ENCODE data around the gene TEAD1. TPM values are rescaled to one million over a fixed set of nuclear protein-coding genes. Genes with fewer than 3 reads are reported as not detected.

TEAD1 gene
- total RNA-seq, 2 donors from 2014 or later = 47.9 to 87.0 TPM

- Histone ChIP-seq H3K27ac (peak overlapping the region in 1 of 2 donors; percentile 9), H3K4me3 (no peak overlapping the region), H3K9me3 (no peaks in the 10 kb centered on the region), H3K4me1 (replicated peaks) (no peaks in the 10 kb centered on the region), H3K27me3 (replicated peaks; ENCODE audit: insufficient read depth) (no peaks in the 10 kb centered on the region), H3K36me3 (no peaks in the 10 kb centered on the region)
- WGBS = 74% methylated on average over 5 of the region's 5 CpGs
- TF ChIP-seq CTCF (IDR thresholded peaks at IDR 0.05) = no peak
- TF ChIP-seq POLR2AphosphoS5 (IDR thresholded peaks at IDR 0.05) = no peak
- no peak for TF ChIP-seq POLR2A (IDR thresholded peaks at IDR 0.05)
- intact Hi-C loops (cut with DNase I) = loop anchor here (10.0 kb wide), 1 partner anchor 400 kb away; no protein-coding TSS in a partner anchor
- no peak for DNase-seq (ENCODE audit: low spot score)
Measured at GRCh38 chr11:12884751-12885318, 210.6 kb downstream of the TEAD1 start.

GRCh38 chr11:12885717-12886239 is 211.6 kb downstream of the TEAD1 start:
- intact Hi-C loops (cut with DNase I) = loop anchor here (10.0 kb wide), 1 partner anchor 401 kb away; no protein-coding TSS in a partner anchor
- Histone ChIP-seq H3K36me3 (no peaks in the 10 kb centered on the region), H3K4me1 (replicated peaks) (no peaks in the 10 kb centered on the region), H3K9me3 (no peaks in the 10 kb centered on the region), H3K4me3 (no peak overlapping the region), H3K27me3 (replicated peaks; ENCODE audit: insufficient read depth) (no peaks in the 10 kb centered on the region), H3K27ac (no peak overlapping the region)
- 78% methylated on average over 8 of the region's 8 CpGs for WGBS
- no peak for DNase-seq (ENCODE audit: low spot score)
- TF ChIP-seq POLR2A (IDR thresholded peaks at IDR 0.05) (no peak), POLR2AphosphoS5 (IDR thresholded peaks at IDR 0.05) (no peak), CTCF (IDR thresholded peaks at IDR 0.05) (no peak)

GRCh38 chr11:12886508-12886907 is 212.3 kb downstream of the TEAD1 start:
- H3K4me1 ChIP-seq (replicated peaks) = no peaks in the 10 kb centered on the region
- no peak overlapping the region for H3K27ac ChIP-seq
- H3K27me3 ChIP-seq (replicated peaks; ENCODE audit: insufficient read depth) = no peaks in the 10 kb centered on the region
- no peak overlapping the region for H3K4me3 ChIP-seq
- H3K9me3 ChIP-seq = no peaks in the 10 kb centered on the region
- H3K36me3 ChIP-seq = no peaks in the 10 kb centered on the region
- no peak for DNase-seq (ENCODE audit: low spot score)
- TF ChIP-seq CTCF (IDR thresholded peaks at IDR 0.05) (no peak), POLR2A (IDR thresholded peaks at IDR 0.05) (no peak), POLR2AphosphoS5 (IDR thresholded peaks at IDR 0.05) (no peak)
- intact Hi-C loops (cut with DNase I) = loop anchor here (10.0 kb wide), 1 partner anchor 402 kb away; no protein-coding TSS in a partner anchor

GRCh38 chr11:12888525-12889158 is 214.4 kb downstream of the TEAD1 start:
- no peak overlapping the region for H3K4me3 ChIP-seq
- intact Hi-C loops (cut with DNase I) = loop anchor here (10.0 kb wide), 1 partner anchor 404 kb away; no protein-coding TSS in a partner anchor
- 15% methylated on average over 6 of the region's 6 CpGs for WGBS
- DNase-seq (ENCODE audit: low spot score) = peak; percentile 85
- H3K9me3 ChIP-seq = no peaks in the 10 kb centered on the region
- peak; percentile 44 to 85 (median 79) for TF ChIP-seq CTCF (IDR thresholded peaks at IDR 0.05)
- peak; percentile 33 for TF ChIP-seq POLR2AphosphoS5 (IDR thresholded peaks at IDR 0.05)
- no peak for TF ChIP-seq POLR2A (IDR thresholded peaks at IDR 0.05)
- peak overlapping the region; percentile 41 to 49 for H3K27ac ChIP-seq
- H3K27me3 ChIP-seq (replicated peaks; ENCODE audit: insufficient read depth) = no peaks in the 10 kb centered on the region
- no peaks in the 10 kb centered on the region for H3K4me1 ChIP-seq (replicated peaks)
- no peaks in the 10 kb centered on the region for H3K36me3 ChIP-seq
